ENCODE data around the gene MPI.

MPI gene, protein sequence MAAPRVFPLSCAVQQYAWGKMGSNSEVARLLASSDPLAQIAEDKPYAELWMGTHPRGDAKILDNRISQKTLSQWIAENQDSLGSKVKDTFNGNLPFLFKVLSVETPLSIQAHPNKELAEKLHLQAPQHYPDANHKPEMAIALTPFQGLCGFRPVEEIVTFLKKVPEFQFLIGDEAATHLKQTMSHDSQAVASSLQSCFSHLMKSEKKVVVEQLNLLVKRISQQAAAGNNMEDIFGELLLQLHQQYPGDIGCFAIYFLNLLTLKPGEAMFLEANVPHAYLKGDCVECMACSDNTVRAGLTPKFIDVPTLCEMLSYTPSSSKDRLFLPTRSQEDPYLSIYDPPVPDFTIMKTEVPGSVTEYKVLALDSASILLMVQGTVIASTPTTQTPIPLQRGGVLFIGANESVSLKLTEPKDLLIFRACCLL

DNA sequence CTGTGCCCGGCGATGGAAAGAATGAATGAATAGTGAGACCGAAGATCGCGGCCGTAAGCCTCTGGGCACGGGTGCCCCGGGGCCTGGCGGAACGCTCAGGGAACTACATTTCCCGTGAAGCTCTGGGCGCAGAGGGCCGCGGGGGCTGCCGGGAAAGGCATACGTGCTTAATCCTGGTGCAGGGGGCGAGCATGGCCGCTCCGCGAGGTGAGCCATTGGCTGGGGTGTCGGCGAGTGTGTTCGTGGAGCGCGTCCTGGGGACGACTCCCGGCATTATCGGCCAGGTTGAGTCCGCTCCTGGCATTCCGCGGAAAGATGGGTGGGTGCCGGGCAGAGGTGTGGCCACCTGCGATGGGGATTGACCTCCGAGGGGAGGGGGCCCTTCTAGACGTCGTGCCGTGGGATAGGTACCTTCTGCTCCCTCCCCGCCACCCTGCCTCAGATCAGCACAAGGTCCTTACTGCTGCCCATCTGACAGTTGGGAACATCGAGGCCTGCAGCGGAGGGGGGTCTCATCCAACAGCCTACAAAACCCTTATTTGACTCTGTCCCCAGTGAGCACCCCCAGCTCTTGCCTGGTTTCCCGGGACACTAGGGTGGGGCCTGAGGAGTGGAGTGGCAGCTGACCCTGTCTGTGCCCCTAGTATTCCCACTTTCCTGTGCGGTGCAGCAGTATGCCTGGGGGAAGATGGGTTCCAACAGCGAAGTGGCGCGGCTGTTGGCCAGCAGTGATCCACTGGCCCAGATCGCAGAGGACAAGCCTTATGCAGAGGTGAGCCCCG lies at the start of gene MPI:
Gene MPI, plus strand, starts transcription at position 160 of the 782 bp plus-strand sequence. Its CDS starts 32 bp downstream, at position 192.
- peak; percentile 74 to 80 (median 78) for DNase-seq (ENCODE audit: low read depth in 3 of 3)

DNA sequence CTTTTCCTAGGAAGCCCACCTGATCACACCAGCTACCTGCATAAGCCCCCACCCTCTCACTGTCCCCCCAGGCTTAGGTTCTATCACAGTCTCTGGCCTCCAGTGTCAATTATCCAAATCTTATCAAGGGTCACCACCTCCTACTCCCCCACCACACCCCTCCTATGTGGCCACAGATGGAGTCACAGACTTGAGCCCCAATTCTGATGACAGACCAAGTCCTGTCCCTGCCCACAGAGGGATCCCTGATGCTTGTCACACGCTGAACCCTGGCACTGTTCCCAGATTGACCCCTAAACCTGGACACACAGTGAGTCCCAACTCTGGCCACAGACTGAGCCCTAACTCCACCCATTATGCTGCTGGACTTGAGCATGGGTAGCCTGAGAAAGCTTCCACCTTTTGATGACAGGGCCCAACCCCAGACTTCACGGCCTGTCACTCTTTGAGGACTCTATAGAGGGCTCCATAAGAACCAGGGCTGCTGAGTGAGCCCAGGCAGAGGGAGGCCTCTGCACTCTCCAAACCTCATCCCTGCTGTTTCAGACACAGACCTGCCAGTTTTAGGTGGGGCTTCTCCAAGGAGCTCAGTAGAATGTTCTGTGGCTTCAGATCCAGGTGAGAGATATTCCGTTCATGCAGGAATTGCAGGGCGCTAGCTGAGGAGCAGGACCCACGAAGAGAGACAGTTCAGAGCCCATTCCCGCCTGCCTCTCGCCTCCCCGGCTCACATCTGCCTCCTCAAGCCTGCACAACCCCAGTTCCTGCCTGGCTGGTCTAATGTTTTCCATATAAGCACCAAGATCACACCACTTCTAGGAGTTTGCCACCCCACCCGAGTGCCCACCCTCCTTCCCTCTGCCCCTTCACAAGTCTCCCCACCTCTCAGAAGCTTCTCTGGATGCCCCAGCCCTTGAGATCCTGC lies 48.7 kb upstream of the MPI start:
- no peak for DNase-seq (ENCODE audit: low read depth in 3 of 3)

DNA sequence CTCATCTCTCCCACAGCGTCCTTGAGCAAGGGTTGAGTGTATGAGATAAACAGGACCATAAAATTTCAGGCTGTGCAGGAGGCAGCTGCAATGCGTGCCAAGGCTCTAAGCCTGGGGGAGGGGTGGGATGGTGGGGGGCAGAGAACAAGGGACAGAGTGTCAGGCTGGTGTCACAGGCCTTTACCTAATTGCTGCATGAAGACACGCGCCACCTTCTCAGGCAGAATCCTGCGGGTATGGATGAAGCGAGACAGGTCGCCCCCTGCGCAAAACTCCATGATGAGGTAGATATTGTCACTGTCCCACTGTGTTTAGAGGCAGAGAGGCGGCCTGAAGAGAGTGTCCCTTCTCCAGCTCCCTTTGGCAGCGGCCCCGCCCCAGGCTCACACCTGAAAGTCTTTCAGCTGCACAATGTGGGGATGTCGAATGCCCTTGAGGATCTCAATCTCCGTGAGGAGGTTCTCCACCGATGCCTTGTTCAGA lies 47.9 kb upstream of the MPI start:
- no peak for DNase-seq (ENCODE audit: low read depth in 3 of 3)

DNA sequence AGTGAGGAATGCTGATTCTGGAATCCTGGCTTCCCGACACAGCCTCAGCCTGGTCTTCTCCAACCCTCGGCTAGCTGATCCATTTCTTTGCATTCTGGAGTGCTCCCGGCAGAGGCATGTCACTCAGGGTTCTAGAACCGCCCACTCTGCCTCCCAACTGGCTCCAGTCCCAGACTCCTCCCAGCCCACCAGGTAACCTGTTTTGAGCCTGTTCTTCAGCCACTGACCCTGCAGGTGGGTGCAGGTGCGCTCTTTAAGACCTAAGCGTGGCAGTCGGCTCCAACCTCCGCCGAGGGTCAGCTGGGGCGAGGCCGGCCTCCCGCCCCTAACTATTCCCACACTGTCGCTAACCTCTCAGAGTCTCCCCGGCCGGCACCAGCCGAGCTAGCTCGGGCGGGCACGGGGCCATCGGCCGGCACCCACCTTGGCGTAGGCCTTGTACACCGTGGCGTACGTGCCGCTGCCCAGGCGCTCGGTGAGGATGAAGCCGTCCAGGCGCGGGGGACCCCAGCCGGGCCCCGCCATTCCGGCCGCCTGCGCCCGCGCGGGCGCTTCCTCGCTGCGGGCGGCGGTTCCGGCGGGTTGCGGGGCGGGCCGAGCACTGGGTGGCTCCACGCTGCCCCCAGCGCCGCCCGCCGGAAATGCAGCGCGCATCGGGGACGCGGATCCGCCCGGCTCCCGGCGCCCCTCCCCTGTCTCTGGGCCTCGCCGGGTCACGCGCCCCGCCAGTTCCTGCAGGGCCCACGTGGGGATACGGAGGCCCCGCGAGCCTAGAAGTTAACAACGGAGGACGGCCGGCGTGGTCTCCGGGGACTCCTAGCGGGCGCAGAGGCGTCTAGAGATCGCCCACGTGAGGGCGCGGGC lies 47.0 kb upstream of the MPI start, which contains the start of gene ULK3:
Gene ULK3, minus strand, starts transcription at position 576 of the 864 bp plus-strand sequence. Its CDS starts 51 bp downstream, at position 525.
- DNase-seq (ENCODE audit: low read depth in 3 of 3) = peak; percentile 85 to 90 (median 87)

DNA sequence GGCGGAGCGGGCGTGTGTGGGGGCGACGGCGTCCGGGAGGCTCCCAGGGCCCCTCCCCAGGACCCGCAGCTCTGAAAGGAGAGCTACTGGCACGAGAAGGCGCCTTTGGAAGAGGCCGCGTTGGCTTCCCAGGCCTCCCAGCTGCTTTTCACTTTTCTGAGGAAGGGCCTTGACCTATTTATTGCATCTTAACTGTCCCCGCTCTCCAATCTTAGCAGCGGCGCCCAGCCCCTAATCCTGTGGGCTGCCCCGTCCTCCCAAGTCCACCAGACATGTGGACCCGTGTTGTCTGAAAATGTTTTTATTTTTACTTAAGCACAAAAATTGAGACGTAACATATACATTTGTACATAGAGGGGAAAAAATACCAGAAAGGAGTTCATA lies 46.4 kb upstream of the MPI start:
- DNase-seq (ENCODE audit: low read depth in 3 of 3) = no peak

DNA sequence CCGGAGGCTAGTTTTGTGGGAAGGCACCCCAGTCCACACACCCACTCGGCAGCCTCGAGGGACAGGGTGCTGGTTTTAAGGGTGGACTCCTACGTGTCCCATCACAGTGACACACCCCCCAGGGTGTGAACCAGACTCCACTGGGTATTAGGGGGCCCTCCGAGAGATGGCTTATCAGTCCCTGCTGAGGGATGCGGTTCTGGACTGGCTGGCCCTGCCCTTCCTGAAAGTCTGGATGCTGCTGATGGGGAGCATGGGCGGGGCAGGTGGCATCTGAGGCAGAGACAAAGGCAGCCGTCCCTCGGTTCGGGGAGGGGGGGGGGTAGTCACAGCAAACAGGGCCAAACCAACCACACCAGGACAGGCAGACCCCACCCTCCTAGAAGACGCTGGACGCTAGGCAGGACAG lies 45.9 kb upstream of the MPI start:
- DNase-seq (ENCODE audit: low read depth in 3 of 3) = no peak

DNA sequence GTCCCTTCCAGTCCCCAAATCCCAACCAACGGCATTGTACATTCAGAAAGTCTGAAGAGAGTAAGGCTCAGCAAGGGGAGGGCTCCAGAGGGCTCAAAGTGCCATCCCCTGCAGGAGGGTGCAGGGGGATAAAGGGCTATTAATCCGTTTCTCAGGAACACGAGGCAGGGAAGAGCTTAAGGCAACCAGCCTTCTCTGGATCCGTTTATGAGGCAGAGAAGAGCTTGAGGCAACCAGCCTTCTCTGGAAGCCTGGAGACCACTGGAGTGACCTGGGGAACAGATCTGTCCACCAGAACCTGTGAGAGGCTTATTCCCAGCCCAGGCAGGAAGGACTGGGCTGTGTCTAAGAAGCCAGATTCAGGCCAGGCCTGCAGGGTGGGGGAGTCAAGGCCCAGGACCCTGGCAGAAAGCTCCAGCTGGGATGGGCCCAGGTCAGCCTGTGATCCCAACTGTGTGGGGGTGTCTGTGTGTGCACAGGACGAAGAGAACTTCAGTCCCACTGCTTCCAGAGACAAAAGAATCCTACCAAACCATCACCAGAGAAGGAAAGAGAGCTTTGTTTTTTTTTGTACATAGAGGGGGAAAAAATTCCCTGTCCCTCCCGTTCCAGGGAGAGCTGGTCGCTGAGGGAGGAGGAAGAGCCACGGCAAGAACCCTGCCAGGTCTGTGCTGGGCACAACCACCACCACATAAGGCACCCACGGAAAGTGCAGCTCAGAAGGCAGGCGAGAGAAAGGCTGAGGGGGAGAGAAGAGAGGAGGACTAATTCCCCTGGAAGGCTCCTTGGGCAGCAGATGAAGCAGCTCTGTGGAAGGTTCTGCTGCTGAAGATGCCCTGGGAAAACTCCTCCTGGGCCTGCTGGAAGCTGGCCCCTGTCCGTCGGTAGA lies 45.3 kb upstream of the MPI start:
- no peak for DNase-seq (ENCODE audit: low read depth in 3 of 3)

DNA sequence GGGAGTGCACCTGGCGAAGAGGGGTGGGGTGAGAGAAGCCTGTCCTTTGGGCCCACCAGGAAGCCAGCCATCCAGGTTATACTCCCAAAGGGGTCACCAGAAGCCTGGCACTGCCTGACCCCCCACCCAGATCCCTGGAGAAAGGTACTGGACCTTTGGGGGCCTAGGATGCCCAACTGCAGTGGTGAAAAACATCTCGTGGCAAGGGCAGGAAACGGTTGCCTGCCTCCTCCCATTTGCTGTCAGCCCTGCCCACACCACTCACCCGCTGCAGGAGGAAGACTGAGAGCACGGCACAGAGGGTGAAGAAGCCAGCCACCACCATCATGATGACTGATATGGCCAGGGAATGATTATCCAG lies 44.7 kb upstream of the MPI start:
- DNase-seq (ENCODE audit: low read depth in 3 of 3) = peak; percentile 23 to 39 (median 26)

DNA sequence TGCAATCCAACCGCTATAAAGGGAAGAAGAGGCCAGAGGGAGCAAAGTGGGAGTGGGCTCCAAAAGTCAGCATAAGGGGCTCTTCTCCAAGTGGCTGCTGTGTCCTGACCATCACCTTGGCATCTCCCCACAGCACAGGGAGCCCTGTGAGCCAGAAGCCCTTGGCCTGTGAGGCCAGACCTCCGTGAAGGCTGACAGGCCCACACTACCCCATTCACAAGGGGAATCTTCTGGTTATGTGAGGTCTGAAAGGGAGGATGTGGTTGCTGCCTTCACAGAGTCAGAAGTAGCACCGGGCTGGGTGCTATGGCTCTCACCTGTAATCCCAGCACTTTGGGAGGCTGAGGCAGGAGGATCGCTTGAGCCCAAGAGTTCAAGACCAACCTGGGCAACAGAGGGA lies 44.3 kb upstream of the MPI start:
- no peak for DNase-seq (ENCODE audit: low read depth in 3 of 3)

DNA sequence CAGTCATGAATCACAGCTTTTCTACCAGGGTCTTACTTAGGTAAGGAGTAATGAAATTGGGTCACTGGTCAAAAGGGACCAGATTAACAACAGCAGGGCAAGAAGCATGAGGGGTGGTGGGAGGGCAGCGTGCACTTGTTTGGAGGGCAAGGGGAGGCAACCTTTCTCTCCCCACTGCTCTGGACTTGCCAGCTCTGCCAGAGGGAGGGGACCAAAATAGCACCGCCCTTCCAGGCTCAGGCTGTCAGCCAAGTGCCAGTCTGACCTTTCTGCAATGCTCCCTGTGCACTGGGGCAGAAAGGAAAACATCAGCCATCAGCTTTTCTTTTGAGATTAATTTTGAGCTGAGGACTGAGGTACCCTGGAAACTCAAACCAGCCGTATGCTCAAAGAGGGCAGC lies 42.4 kb upstream of the MPI start:
- DNase-seq (ENCODE audit: low read depth in 3 of 3) = no peak

DNA sequence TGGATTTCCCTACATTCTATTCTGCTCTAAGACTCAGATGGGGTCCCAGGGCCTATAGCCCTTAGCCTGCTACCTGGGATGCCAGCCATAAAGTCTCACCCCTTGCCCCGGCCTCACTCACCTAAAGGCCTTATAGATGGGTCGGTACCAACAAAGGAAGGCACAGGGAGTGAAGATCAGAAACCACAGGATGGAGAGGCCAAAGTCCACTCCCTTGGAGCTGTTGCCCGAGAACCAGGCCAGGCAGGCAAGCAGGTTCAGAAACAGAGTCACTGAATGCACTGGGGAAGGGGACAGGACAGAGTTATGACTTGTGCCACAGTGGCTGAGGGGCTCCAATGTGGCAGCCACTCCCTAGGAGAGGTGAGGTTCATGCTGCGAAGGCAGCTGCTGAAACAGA lies 39.4 kb upstream of the MPI start:
- no peak for DNase-seq (ENCODE audit: low read depth in 3 of 3)

DNA sequence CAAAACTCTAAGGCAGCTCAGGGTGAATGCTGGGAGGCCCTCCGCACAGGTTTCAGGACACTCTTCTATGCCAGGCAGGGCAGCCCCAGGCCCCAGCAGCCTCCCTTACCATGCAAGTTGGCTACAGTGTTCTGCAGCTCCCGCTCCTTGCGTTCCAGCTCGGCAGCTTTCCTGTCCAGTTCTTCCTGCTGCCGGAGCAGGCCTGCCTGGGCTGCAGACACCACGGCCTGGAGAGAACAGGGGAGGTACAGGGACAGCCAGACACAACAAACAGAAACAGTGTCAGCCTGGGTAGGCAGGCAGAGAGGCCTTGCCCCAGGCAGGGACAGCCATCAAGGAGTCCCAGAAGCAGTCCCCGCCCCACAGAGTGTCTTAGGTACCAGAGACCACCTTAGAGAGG lies 37.9 kb upstream of the MPI start:
- DNase-seq (ENCODE audit: low read depth in 3 of 3) = no peak

DNA sequence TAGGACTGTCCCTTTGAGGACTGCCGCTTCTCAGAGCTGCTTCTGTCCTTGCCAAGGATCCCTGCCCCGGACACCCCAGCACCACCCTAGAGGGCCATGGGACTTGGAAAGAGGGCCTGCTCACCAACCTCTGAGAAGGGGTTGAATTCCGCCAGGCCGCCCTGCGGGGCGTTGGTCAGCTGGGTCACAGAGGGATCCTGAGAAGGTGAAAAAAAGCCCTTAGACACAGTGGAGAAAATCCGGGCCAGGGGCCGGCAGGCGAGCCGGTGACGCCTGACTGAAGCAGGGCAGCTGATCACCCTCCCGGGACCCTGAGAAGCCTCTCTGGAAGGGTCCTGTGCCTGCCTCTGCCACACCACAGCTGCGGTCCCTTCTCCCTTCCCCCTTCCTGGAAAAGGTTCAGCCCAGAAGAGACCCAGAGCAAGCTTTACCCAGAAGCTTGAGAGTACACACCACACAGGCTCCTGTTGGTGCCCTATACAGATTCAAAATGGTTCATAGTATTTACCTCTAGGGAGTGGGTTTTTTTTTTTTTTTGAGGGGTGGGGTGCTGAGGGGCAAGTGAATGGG lies 35.3 kb upstream of the MPI start:
- DNase-seq (ENCODE audit: low read depth in 3 of 3) = no peak

DNA sequence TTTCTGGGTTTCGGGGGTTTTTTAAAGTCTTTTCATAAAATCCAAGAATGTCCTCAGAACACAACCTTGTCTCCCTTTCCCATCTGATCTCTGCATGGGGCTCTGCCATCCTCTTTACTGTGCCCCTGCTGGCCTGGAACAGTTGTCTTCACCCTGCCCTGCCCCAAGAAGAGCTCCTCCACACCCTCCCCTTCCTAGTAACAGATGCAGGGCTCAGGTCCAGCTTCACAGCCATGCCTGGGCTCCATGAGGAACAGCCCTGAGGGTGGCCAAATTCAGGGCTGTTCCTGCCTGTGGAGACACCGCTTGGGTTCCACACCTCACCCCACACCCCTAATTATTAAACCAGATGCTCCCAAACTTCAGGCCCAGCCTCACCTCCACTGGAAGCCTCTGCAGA lies 34.0 kb upstream of the MPI start:
- DNase-seq (ENCODE audit: low read depth in 3 of 3) = no peak

DNA sequence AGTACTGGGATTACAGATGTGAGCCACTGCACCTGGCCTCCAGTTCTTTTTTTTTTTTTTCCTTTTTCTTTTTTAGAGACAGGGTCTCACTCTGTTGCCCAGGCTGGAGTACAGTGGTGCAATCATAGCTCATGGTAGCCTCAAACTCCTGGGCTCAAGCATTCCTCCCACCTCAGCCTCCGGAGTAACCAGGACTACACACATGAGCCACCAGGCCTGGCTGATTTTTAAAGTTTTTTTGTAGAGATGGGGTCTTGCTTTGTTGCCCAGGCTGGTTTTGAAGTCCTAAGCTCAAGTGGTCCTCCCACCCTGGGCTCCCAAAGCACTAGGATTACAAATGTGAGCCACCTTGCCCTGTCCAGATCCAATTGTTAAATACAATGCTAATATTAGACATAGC lies 33.3 kb upstream of the MPI start:
- no peak for DNase-seq (ENCODE audit: low read depth in 3 of 3)

DNA sequence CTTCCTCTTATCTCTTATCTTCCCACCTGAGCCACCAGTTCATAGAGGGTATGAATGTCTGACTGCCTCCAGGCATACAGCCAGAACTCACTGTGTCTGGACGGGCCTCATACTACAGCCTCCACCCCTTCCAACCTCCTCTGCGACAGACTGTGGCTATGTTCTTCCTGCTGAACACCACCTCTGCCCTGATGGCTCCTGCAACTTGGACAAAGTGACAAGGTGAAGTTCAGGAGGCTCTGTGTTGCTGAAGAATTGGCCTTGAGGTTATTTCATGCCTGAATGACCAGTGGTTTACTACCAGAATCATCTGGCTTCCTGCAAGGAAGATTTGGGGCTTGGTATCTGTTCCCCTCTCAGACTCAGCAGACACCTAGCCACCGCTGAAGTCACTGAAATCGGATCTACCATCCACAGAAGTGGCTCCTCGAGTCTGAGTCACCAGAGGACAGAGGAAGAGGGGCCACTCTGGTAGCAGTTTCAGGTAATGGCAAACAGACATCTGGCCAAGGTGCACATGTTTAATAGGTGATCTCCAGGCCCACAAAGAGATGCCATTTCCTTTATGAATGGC lies 32.7 kb upstream of the MPI start:
- no peak for DNase-seq (ENCODE audit: low read depth in 3 of 3)

DNA sequence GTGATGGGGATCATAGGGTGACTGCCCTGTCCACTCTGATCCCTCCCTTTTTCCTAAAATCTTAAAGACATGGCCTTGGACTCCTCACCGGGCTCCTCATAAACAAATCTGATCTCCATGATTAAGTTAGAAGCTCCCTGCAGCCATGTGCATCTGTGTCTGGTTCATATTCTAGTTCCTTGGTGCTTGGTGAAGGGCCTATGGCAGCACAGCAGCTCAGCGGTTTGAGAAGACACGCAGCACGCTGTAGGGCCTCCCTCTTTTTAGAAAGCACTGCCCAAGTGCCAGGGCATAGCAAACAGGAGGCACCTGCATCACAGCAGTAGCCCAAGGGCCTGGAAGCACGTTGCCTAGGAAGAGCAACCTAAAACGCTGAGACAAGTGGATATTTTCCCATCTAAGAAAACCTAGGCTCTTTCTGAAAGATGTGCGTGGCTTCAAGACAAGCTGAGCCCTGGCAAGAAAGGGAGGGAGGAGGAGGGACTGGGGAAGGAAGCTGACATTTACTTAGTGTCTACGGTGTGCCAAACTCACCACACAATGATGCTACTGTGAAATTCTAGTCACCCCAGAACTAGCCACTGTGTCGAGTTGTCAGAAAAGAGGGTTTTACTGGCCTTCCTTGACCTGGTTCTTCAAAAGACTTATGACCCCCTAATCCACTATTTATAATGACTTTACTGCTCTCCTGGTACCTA lies 32.0 kb upstream of the MPI start:
- no peak for DNase-seq (ENCODE audit: low read depth in 3 of 3)

DNA sequence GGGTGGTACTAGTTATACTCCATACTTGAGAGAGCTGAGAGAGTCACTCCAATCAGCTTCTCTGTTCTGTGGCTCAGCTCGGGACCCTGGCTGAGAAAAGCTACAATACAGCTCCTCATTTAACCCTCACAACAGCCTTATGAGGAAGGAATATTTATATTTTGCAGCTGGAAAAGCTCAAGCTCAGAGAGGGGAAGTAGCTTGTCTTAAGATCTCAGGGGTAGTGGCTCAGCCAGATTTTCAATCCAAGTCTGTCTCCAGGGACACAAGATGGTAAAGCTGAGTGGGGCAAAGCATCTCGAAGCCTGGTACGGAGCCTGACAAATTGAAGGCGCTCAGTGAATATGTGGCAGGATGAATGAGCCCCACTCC lies 31.5 kb upstream of the MPI start:
- DNase-seq (ENCODE audit: low read depth in 3 of 3) = no peak

Data from stimulated activated CD4-positive, alpha-beta T cell treated with anti-CD3 and anti-CD28 coated beads, TNF-alpha, amount 100 ng/mL, for 4 hours (primary cell).